HG02884 (cell line): Measurements from ENCODE around the gene GRID1.

Experiments used
- ATAC-seq: cut with Tn5 transposase; IDR thresholded peaks from one replicate; pipeline ENCODE4 v1.9.1; 2021; ENCODE audit warnings: mild to moderate bottlenecking, moderate library complexity; ENCODE audit not compliant: unreplicated experiment

Gene GRID1

GRCh38 chr10:86197166-86197790 lies 169.3 kb downstream of the GRID1 start:
- ATAC-seq: no peak

GRCh38 chr10:86195521-86196157 lies 171.0 kb downstream of the GRID1 start:
- ATAC-seq: no peak

GRCh38 chr10:86194684-86195083 lies 171.9 kb downstream of the GRID1 start:
- ATAC-seq: no peak

GRCh38 chr10:86193841-86194240 lies 172.8 kb downstream of the GRID1 start:
- no peak for ATAC-seq

GRCh38 chr10:86192691-86193090 lies 173.9 kb downstream of the GRID1 start:
- ATAC-seq: no peak

GRCh38 chr10:86192147-86192546 lies 174.4 kb downstream of the GRID1 start:
- no peak for ATAC-seq

GRCh38 chr10:86191686-86192085 lies 174.9 kb downstream of the GRID1 start:
- no peak for ATAC-seq

- no peak for ATAC-seq
These were observed 175.4 kb downstream of the GRID1 start for GRCh38 chr10:86191166-86191565.

GRCh38 chr10:86190291-86190690 lies 176.3 kb downstream of the GRID1 start:
- ATAC-seq: no peak

- ATAC-seq: no peak
These were observed 176.7 kb downstream of the GRID1 start for GRCh38 chr10:86189891-86190290.

GRCh38 chr10:86188796-86189558 lies 177.6 kb downstream of the GRID1 start:
- no peak for ATAC-seq

- ATAC-seq: no peak
These were observed 178.3 kb downstream of the GRID1 start for GRCh38 chr10:86188326-86188725.

- ATAC-seq: no peak
These were observed 178.9 kb downstream of the GRID1 start for GRCh38 chr10:86187499-86188239.

- no peak for ATAC-seq
These were observed 180.0 kb downstream of the GRID1 start for GRCh38 chr10:86186633-86187032.

- no peak for ATAC-seq
These were observed 184.0 kb downstream of the GRID1 start for GRCh38 chr10:86182595-86182994.

- ATAC-seq: no peak
These were observed 184.4 kb downstream of the GRID1 start for GRCh38 chr10:86182150-86182549.

- ATAC-seq: no peak
These were observed 185.7 kb downstream of the GRID1 start for GRCh38 chr10:86180861-86181260.

GRCh38 chr10:86179961-86180360 lies 186.6 kb downstream of the GRID1 start:
- no peak for ATAC-seq

GRCh38 chr10:86179153-86179524 lies 187.5 kb downstream of the GRID1 start:
- no peak for ATAC-seq

GRCh38 chr10:86178401-86179152 lies 188.0 kb downstream of the GRID1 start:
- no peak for ATAC-seq
